Measurements from ENCODE around the gene TSPAN5. TPM values are rescaled to one million over a fixed set of nuclear protein-coding genes. Genes with fewer than 3 reads are reported as not detected.

Gene TSPAN5
- total RNA-seq, 2 donors from 2014 or later: 7.9 to 48.5 TPM

DNA sequence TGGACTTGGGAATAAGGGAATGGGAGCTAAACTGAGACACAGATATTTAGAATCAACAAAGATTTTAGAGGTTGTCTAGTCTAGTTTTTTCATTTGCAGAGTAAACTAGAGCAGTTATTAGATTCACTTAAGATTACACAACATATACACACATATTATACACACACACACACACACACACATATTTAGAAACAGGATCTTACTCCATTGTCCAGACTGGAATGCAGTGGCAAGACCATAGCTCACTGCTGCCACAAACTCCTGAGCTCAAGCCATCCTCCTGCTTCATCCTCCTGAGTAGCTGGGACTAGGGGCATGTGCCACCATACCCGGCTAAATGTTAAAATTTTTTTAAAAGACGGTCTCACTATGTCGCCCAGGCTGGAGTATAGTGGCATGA, 127.8 kb downstream of the TSPAN5 start:
- WGBS: 90% methylated on average over 3 of the region's 3 CpGs
- H3K27ac ChIP-seq: no peak overlapping the region
- intact Hi-C loops (cut with DNase I): no loop called here
- no peaks in the 10 kb centered on the region for H3K9me3 ChIP-seq
- no peaks in the 10 kb centered on the region for H3K36me3 ChIP-seq
- no peaks in the 10 kb centered on the region for H3K27me3 ChIP-seq (replicated peaks; ENCODE audit: insufficient read depth)
- TF ChIP-seq, protein P1, sequence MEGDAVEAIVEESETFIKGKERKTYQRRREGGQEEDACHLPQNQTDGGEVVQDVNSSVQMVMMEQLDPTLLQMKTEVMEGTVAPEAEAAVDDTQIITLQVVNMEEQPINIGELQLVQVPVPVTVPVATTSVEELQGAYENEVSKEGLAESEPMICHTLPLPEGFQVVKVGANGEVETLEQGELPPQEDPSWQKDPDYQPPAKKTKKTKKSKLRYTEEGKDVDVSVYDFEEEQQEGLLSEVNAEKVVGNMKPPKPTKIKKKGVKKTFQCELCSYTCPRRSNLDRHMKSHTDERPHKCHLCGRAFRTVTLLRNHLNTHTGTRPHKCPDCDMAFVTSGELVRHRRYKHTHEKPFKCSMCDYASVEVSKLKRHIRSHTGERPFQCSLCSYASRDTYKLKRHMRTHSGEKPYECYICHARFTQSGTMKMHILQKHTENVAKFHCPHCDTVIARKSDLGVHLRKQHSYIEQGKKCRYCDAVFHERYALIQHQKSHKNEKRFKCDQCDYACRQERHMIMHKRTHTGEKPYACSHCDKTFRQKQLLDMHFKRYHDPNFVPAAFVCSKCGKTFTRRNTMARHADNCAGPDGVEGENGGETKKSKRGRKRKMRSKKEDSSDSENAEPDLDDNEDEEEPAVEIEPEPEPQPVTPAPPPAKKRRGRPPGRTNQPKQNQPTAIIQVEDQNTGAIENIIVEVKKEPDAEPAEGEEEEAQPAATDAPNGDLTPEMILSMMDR (IDR thresholded peaks at IDR 0.05): no peak
- no peak for TF ChIP-seq POLR2A (IDR thresholded peaks at IDR 0.05)
- TF ChIP-seq POLR2AphosphoS5 (IDR thresholded peaks at IDR 0.05): no peak
- no peaks in the 10 kb centered on the region for H3K4me1 ChIP-seq (replicated peaks)
- DNase-seq (ENCODE audit: low spot score): no peak
- no peak overlapping the region for H3K4me3 ChIP-seq

- Histone ChIP-seq H3K36me3 (no peaks in the 10 kb centered on the region), H3K27ac (no peak overlapping the region), H3K4me3 (no peak overlapping the region), H3K9me3 (no peaks in the 10 kb centered on the region), H3K4me1 (replicated peaks) (no peaks in the 10 kb centered on the region), H3K27me3 (replicated peaks; ENCODE audit: insufficient read depth) (no peaks in the 10 kb centered on the region)
- TF ChIP-seq POLR2AphosphoS5 (IDR thresholded peaks at IDR 0.05) (no peak), POLR2A (IDR thresholded peaks at IDR 0.05) (no peak)
- TF ChIP-seq, protein P1 (IDR thresholded peaks at IDR 0.05): no peak
- WGBS: 91% methylated on average over 2 of the region's 2 CpGs
- DNase-seq (ENCODE audit: low spot score): no peak
- intact Hi-C loops (cut with DNase I): no loop called here
These were observed 128.3 kb downstream of the TSPAN5 start for GRCh38 chr4:98529970-98530569.

- no peaks in the 10 kb centered on the region for H3K9me3 ChIP-seq
- intact Hi-C loops (cut with DNase I): no loop called here
- 93% methylated on average over 3 of the region's 3 CpGs for WGBS
- no peak for DNase-seq (ENCODE audit: low spot score)
- no peaks in the 10 kb centered on the region for H3K27me3 ChIP-seq (replicated peaks; ENCODE audit: insufficient read depth)
- H3K4me3 ChIP-seq: no peak overlapping the region
- TF ChIP-seq, protein P1 (IDR thresholded peaks at IDR 0.05): no peak
- TF ChIP-seq POLR2AphosphoS5 (IDR thresholded peaks at IDR 0.05) (no peak), POLR2A (IDR thresholded peaks at IDR 0.05) (no peak)
- no peak overlapping the region for H3K27ac ChIP-seq
- H3K4me1 ChIP-seq (replicated peaks): no peaks in the 10 kb centered on the region
- no peaks in the 10 kb centered on the region for H3K36me3 ChIP-seq
These were observed 129.5 kb downstream of the TSPAN5 start for GRCh38 chr4:98528882-98529281.

GRCh38 chr4:98527534-98528269, 130.7 kb downstream of the TSPAN5 start:
- WGBS: 72% methylated on average over 9 of the region's 9 CpGs

More at GRCh38 chr4:98527534-98528269, 130.7 kb downstream of the TSPAN5 start:
- TF ChIP-seq POLR2AphosphoS5 (IDR thresholded peaks at IDR 0.05) (no peak), POLR2A (IDR thresholded peaks at IDR 0.05) (no peak)
- TF ChIP-seq, protein P1 (IDR thresholded peaks at IDR 0.05): no peak
- intact Hi-C loops (cut with DNase I): no loop called here
- no peak for DNase-seq (ENCODE audit: low spot score)
- Histone ChIP-seq H3K4me1 (replicated peaks) (no peaks in the 10 kb centered on the region), H3K36me3 (no peaks in the 10 kb centered on the region), H3K27me3 (replicated peaks; ENCODE audit: insufficient read depth) (no peaks in the 10 kb centered on the region), H3K9me3 (no peaks in the 10 kb centered on the region), H3K27ac (no peak overlapping the region), H3K4me3 (no peak overlapping the region)

Measured in prostate gland (tissue), 2 donors.